GM18951 (cell line): Measurements from ENCODE around the gene TUT1.
"Not testable (repeated sequence)": the region's sequence is repeated elsewhere in the genome, so short reads cannot be mapped to it uniquely, and the experiment has no call there.

Experiments
- POLR2A ChIP-seq: IDR thresholded peaks from 4 replicates; pipeline ENCODE4 v1.6.1; 2011; ENCODE audit warnings: mild to moderate bottlenecking; ENCODE audit not compliant: insufficient read length, insufficient read depth; ENCODE audit errors: extremely low read depth
- in situ Hi-C: fragments of 300-500 bp; cut with MboI; formaldehyde crosslinking; loops from one replicate; pipeline ENCODE4 v1.12.0; 2022; ENCODE audit warnings: low sequenced_read_pairs, mixed read lengths, inconsistent platforms; ENCODE audit not compliant: unreplicated experiment

The TUT1 gene

DNA sequence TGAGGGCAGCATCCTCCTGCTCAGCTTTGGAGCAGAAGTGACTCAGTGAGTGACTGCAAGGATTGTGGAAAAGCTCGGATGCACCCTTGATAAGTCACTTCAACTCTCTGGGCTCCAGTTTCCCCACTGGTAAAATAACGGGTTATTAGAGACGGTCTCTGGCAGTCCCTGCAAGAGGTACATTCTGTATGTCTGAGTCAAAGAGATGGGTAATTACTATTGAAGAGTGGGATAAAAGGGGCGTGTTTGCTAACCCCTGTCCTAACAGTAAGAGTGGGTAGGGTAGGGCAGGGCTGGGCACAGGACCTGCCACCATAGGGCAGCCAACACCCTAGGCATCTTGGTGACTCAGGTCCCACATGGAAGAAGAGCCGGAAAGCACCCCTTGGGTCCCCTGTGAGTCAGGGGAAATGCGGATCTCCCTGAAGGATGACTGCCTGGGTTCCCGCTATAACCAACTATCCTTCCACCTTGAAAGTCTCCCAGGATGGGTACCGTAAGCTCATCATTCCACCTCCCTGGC lies 37.4 kb downstream of the TUT1 start:
- TF ChIP-seq POLR2A, result no peak
- in situ Hi-C loops, result no loop called here

DNA sequence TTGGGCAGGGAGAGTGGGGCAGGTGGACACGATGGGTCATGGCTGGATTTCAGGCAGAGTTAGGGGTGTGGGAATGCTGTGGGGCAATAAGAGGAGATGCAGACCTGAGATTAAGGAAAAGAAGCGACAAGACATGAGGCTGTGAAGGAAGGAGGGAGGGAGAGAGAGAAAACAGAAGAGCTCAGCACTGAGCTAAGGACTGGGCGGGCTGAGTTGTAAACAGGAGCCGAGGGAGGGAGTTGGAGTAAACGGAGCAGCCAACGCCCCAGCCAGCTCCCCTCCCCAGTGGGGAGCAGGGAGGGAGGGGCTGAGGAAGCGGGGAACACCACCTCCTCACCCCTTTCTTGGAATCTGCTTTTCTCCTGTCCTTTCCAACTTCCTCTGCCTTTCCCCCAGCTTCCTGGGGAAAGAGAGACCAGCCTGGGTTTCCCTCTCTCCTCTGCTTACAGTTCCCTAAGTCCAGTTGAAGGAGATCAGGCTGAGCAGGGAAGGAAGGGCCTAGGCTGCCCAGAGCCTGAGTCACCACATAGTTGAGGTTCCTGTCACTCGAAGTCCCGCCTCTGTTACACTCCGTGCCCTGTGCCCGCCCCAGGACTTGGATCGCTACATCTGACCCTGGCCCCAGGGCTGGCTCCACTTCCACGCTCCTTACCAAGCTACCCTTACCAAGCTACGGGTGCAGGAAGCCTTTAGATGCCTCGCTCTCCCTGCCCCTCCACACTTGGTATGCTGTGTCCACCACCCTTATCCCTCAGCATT lies 38.1 kb downstream of the TUT1 start:
- in situ Hi-C loops, result no loop called here
- no peak for TF ChIP-seq POLR2A

DNA sequence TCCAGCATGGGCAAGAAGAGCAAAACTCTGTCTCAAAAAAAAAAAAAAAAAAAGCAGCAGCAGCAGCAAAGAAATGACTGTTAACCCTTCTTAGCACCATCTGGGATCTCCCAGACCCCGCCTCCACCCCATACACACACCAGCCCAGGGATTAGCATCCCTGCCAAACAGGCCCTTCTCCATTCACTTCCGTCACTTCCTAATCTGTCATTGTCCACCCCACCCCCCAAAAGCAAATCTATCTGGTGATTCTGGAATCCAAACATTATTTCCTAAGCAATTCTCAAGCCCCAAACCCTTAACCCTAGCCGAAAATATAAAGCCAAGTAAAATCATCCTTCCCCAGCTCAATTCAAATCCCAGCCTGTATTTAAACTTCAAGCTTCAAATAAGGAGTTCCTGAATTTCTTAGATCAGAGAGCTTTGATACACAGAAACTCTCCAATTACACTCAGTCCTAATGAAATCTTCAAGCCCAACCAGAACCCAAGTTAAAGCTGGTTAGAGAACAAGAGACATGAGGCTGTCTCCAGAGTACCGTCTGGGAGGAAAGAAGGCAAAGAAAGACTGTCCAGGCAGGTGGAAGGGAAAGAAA lies 38.7 kb downstream of the TUT1 start:
- in situ Hi-C loops, result no loop called here
- TF ChIP-seq POLR2A, result no peak

DNA sequence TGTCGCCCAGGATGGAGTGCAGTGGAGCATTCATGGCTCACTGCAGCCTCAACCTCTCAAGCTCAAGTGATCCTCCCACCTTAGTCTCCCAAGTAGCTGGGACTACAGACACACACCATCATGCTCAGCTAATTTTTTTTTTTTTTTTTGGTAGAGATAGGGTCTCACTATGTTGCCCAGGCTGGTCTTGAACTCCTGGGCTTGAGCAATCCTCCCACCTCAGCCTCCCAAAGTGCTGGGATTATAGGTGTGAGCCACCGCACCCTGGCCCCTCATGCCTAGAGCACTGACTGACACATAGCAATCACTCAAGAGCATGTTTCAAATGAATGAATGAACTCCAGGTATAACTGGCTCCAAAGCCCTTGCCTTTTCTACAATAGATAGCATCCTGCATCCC lies 40.8 kb downstream of the TUT1 start:
- in situ Hi-C loops, result not testable (repeated sequence)

DNA sequence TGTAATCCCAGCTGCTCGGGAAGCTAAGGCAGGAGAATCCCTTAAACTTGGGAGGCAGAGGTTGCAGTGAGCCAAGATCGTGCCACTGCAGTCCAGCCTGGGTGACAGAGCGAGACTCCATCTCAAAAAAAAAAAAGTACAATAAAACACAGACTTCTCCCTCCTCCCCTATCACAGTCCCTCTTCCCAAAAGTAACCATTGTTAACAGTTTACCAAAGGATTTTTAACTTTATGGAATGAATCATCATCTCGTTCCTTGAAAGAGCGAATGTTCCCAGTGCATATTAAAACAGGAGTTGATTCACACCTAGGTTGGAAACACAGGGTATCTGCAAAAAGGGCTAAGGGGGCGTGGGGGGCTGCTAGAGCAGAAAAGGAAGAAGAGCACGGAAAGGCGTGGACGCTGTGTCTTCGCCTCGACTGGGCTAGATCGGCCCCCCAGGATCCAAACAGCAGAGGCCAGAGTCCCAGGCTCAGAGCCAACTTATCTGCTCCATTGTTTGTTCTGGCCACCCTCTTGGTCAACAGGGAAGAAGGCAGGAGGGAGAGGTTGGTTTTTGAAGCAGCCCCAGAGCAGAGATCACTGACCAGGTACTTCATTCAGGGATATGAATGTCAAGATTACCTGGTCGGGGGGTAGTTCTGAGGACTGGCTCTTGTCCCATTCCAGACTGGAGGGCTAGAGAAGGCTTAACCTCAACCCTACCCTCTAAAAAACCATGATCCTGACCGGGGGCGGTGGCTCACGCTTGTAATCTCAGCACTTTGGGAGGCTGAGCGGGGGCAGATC lies 42.6 kb downstream of the TUT1 start:
- in situ Hi-C loops, result no loop called here
- TF ChIP-seq POLR2A, result no peak

DNA sequence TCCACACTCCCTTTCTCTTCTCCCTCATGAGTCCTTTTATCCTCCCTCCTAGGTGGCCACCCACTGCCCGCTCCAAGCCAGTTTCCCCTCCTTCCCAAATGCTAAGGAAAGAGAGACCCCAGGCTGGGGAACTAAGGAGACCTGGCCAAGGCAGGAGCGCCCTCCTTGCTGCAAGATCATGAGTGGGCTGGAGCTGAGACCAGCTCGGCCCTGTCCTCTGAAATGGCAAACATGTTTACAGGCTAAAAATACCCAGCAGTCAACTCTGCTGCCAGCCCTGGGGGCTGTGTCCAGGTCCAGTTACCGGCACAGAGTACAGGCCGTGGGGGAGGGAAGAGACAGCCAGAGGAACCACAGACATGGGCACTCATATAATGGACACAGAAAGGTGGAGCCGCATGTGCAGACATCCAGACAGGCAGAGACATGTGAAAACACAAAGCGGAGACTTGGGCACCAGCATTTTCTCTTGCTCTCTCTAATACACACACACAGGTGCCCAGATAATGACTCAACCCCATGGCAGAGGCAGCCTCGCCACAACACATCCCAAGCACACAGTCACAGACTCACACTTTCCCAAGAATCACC lies 43.5 kb downstream of the TUT1 start:
- in situ Hi-C loops, result no loop called here
- TF ChIP-seq POLR2A, result no peak

DNA sequence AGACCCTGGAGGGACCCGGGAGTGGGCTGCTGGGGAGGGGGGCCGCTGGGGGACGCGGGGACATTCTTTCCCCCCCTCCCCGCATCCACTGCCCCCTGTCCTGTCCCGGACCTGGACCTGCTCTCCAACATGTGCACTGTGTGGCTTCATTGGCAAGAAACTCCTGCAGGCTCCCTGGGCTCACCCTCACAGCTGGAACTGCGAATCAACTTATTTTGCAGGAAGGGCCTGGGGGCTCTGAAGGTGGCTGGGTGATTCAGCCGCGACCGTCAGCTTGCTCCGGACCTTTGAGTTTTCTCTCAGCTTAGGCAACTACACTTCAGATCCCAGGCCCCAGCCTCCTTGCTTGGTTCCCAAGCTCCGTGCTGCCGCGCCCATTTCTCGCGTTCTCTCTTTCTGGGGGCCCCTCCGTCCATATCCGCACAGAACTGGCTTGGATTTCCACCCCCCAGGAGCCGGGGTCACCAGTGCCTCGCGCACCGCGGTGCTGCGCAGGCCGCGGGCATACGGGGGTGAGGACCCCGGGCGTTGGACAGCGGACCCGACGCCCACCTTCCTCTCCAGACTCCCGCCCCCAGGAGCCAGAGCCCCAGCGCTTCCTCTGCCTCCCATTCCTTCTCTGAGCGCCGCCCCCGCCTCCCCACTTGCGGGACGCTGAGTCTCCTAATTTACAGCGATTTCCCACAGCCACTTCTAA lies 44.2 kb downstream of the TUT1 start:
- in situ Hi-C loops, result no loop called here
- no peak for TF ChIP-seq POLR2A

DNA sequence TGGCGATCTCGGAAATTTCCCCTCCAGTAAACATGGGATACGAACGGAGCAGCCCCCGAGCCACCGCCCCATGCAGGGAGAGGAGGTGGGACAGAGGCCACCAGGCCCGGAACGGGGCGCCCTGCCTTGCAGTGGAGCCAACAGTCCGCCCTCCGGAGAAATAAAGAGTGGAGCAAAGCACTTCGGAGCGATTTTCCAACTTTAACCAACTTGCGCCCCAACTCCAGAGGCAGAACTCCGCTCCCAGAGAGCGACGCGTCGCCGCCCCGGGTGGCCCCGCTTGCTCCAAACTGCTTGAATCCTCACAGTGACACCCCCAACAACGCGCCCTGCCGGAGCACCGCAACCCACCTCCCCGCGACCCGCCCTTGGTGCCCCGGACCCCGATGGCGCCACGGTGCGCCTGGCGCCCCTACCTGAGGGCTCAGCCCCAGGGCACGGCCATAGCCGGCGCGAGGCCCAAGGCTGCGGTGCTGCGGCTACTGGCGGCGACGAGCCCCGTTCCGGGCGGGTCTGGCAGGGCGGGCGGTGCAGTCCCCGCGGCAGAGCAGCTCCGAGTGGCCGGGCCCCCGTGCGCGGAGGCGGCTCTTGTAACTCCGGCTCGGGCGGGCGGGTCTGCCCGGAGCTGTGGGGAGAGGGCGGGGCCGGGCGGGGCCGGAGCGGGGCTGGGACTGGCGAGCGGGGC lies 44.9 kb downstream of the TUT1 start, which contains the start of gene AHNAK:
Gene AHNAK (minus strand): TSS at position 563 of the 685 bp plus-strand sequence. CDS start 10,708 bp downstream, outside the sequence.
- in situ Hi-C loops, result no loop called here
- peak; percentile 53 for TF ChIP-seq POLR2A

DNA sequence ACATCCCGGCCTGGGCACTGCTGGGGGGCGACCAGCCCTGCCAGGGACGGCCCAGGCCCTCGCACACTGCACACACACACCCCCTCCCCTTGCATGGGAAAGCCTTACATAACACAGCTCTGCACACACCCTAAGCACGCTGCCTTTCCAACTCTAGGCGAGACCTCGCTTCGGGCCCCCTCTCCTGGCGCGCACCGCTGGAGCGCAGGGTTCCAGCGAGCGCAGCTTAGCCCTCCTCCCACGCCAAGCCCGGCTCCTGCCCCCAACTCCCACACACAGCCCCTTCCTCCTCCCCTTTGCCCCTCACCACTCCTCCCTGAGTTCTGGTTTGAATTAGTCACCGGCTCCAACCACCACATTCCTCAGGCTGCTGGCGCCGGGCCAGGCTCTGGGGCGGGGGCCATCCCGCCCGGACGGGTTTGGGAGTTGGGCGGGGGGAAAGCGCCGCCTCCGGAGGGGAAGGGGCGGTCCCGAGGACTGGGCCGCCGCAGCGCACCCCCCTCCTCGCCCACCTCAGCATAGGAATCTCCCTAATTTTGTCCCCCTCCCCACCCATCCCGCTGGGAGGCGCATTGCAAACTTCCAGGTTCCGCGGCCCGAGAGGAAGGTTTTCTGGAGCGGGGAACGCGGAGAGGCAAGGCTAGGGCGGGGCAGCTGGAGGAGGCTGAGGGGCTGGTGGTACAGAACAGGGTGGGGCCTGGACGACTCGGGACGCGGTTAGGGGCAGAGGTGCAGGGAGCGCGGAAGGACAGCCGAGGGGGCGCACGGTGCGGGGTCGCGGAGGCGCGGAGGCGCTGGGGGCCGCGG lies 45.7 kb downstream of the TUT1 start:
- in situ Hi-C loops, result no loop called here
- no peak for TF ChIP-seq POLR2A

DNA sequence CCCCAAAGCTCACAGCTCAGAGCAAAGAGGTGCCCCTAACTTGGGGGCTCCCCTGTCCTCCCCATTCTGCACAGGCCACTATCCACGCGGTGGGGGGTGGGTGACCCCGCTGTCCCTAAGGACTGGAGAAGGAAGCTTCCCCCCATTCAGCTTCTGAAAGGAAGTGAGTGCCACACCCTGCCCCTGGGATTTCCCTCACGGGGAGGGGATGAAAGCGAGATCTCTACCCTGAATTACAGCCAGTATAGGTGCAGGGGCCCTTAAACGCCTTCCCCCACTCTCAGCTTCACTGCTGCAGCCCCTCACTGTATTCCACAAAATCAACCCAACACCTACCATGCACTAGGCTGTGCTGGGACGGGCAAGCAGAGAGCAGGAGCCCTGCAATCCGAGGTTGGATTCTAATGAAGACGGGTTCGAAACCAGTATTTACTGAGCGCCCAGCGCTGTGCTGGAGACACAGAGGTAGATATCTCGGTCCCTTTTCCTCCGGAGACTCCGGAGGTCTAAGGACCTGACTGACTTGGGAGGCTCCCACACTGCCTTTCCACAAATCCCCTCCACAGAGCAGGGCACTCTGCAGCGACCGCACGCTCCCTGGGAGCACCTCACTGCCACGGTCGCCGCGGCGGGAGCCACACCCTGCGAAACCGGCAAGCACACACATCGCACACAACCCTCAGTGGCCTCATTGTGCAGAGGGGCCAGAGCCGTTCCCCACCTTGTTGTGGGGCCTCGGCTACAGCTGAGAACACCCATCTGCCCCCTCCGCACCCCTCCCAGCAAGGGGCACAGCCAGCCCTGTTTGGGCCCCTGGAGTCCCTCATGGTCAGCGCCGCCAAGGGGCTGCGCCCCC lies 46.5 kb downstream of the TUT1 start:
- no peak for TF ChIP-seq POLR2A
- in situ Hi-C loops, result no loop called here
